Calu3 (cell line): ENCODE data around the gene DDX51. TPM values are rescaled to one million over a fixed set of nuclear protein-coding genes. Genes with fewer than 3 reads are reported as not detected.

ENCODE experiments used
- BruUV-seq: library from RNA; stranded (reverse); fragments of 400-500 nt; replicated peaks from 2 replicates; lab custom pipeline; 2021; lab: Mats Ljungman, UMichigan
- CTCF ChIA-PET: fragments of 300-600 bp; sonication (Branson Sonifier 250); formaldehyde crosslinking; loops from one replicate; lab custom pipeline; 2022; ENCODE audit warnings: antibody characterized with exemption; lab: Charles Lee
- DNase-seq: peaks from one replicate; pipeline ENCODE4 v3.0.0; 2022
- H3K27ac Mint-ChIP-seq: one replicate; pipeline ENCODE4 v1.8.0; 2022; ENCODE audit warnings: mixed read lengths; ENCODE audit not compliant: unreplicated experiment
- H3K27me3 Mint-ChIP-seq: one replicate; pipeline ENCODE4 v1.8.0; 2022; ENCODE audit warnings: mixed read lengths; ENCODE audit not compliant: unreplicated experiment
- H3K36me3 Mint-ChIP-seq: one replicate; pipeline ENCODE4 v1.8.0; 2022; ENCODE audit warnings: mild to moderate bottlenecking, moderate library complexity, mixed read lengths; ENCODE audit not compliant: insufficient read depth, unreplicated experiment
- H3K4me1 Mint-ChIP-seq: one replicate; pipeline ENCODE4 v1.8.0; 2022; ENCODE audit warnings: mild to moderate bottlenecking, low read depth, mixed read lengths; ENCODE audit not compliant: unreplicated experiment
- H3K4me3 Mint-ChIP-seq: one replicate; pipeline ENCODE4 v1.8.0; 2022; ENCODE audit warnings: mild to moderate bottlenecking, low read depth, moderate library complexity, mixed read lengths; ENCODE audit not compliant: unreplicated experiment
- H3K9me3 Mint-ChIP-seq: one replicate; pipeline ENCODE4 v1.8.0; 2022; ENCODE audit warnings: low read depth, mixed read lengths; ENCODE audit not compliant: unreplicated experiment
- CTCF ChIP-seq: fragments of 200-600 bp; IDR thresholded peaks from one replicate; pipeline ENCODE4 v1.8.0; 2022; ENCODE audit warnings: antibody characterized with exemption; ENCODE audit not compliant: unreplicated experiment
- intact Hi-C: fragments of 100-400 bp; cut with micrococcal nuclease; formaldehyde crosslinking; loops from one replicate; pipeline ENCODE4 v1.10.0; 2022; ENCODE audit not compliant: unreplicated experiment
- total RNA-seq: library from RNA; stranded (reverse); gene quantifications from 2 replicates; pipeline ENCODE4 v1.2.3, GENCODE V29; 2022

DDX51 gene
- total RNA-seq, 1 experiment from 2014 or later = 46.3 TPM

GRCh38 chr12:132153501-132154340, 9.6 kb upstream of the DDX51 start:
- no TSS peak for BruUV-seq
- peak; percentile 91 for TF ChIP-seq CTCF
- H3K4me3 Mint-ChIP-seq = peak overlapping the region; percentile 50
- H3K4me1 Mint-ChIP-seq = no peaks in the 10 kb centered on the region
- peaks cover 10% of the 10 kb centered on the region for H3K36me3 Mint-ChIP-seq
- intact Hi-C loops = loop anchor here (2.0 to 5.0 kb wide), 3 partner anchors 65 to 464 kb away; partner anchors contain the start of gene P2RX2
- no peak overlapping the region for H3K27ac Mint-ChIP-seq
- H3K27me3 Mint-ChIP-seq = no peaks in the 10 kb centered on the region
- no peaks in the 10 kb centered on the region for H3K9me3 Mint-ChIP-seq
- DNase-seq = peak; percentile 90
- CTCF ChIA-PET = interaction anchor here (0.7 to 2.9 kb wide), 12 partner anchors 9 to 485 kb away, joined by 3 to 96 read pairs (median 5); no protein-coding TSS in a partner anchor

GRCh38 chr12:132152953-132153352, 8.8 kb upstream of the DDX51 start:
- Mint-ChIP-seq H3K36me3 (peaks cover 18% of the 10 kb centered on the region), H3K27ac (no peak overlapping the region), H3K9me3 (no peaks in the 10 kb centered on the region), H3K4me1 (no peaks in the 10 kb centered on the region), H3K4me3 (no peak overlapping the region), H3K27me3 (no peaks in the 10 kb centered on the region)
- no TSS peak for BruUV-seq
- CTCF ChIA-PET = interaction anchor here (1.4 to 2.9 kb wide), 2 partner anchors 66 to 262 kb away, joined by 20 to 96 read pairs; no protein-coding TSS in a partner anchor
- intact Hi-C loops = loop anchor here (5.0 kb wide), 1 partner anchor 464 kb away; the partner anchor contains the start of gene P2RX2
- no peak for DNase-seq
- no peak for TF ChIP-seq CTCF

- Mint-ChIP-seq H3K27ac (no peak overlapping the region), H3K27me3 (no peaks in the 10 kb centered on the region), H3K4me1 (no peaks in the 10 kb centered on the region), H3K4me3 (no peak overlapping the region), H3K36me3 (peaks cover 21% of the 10 kb centered on the region), H3K9me3 (no peaks in the 10 kb centered on the region)
- BruUV-seq = no TSS peak
- no peak for DNase-seq
- TF ChIP-seq CTCF = no peak
- CTCF ChIA-PET = interaction anchor here (0.7 to 2.9 kb wide), 2 partner anchors 28 to 263 kb away, joined by 5 to 96 read pairs; no protein-coding TSS in a partner anchor
- intact Hi-C loops = loop anchor here (5.0 kb wide), 1 partner anchor 465 kb away; the partner anchor contains the start of gene P2RX2
Observed at GRCh38 chr12:132152411-132152821, 8.3 kb upstream of the DDX51 start.

- Mint-ChIP-seq H3K27ac (no peak overlapping the region), H3K36me3 (peaks cover 21% of the 10 kb centered on the region), H3K9me3 (no peaks in the 10 kb centered on the region), H3K4me1 (no peaks in the 10 kb centered on the region), H3K4me3 (no peak overlapping the region), H3K27me3 (no peaks in the 10 kb centered on the region)
- intact Hi-C loops = loop anchor here (5.0 kb wide), 1 partner anchor 465 kb away; the partner anchor contains the start of gene P2RX2
- CTCF ChIA-PET = interaction anchor here (0.7 kb wide), 1 partner anchor 28 kb away, joined by 5 read pairs; no protein-coding TSS in a partner anchor
- BruUV-seq = no TSS peak
- no peak for DNase-seq
- TF ChIP-seq CTCF = no peak
Observed at GRCh38 chr12:132151766-132152410, 7.8 kb upstream of the DDX51 start.
